HG03565 (cell line): ENCODE results near the gene CNR2.
"Not testable (repeated sequence)": the region's sequence is repeated elsewhere in the genome, so short reads cannot be mapped to it uniquely, and the experiment has no call there.

ENCODE experiments used
- ATAC-seq: cut with Tn5 transposase; IDR thresholded peaks from one replicate; pipeline ENCODE4 v1.9.1; 2021; ENCODE audit warnings: mild to moderate bottlenecking, moderate library complexity; ENCODE audit not compliant: unreplicated experiment

CNR2 gene

DNA sequence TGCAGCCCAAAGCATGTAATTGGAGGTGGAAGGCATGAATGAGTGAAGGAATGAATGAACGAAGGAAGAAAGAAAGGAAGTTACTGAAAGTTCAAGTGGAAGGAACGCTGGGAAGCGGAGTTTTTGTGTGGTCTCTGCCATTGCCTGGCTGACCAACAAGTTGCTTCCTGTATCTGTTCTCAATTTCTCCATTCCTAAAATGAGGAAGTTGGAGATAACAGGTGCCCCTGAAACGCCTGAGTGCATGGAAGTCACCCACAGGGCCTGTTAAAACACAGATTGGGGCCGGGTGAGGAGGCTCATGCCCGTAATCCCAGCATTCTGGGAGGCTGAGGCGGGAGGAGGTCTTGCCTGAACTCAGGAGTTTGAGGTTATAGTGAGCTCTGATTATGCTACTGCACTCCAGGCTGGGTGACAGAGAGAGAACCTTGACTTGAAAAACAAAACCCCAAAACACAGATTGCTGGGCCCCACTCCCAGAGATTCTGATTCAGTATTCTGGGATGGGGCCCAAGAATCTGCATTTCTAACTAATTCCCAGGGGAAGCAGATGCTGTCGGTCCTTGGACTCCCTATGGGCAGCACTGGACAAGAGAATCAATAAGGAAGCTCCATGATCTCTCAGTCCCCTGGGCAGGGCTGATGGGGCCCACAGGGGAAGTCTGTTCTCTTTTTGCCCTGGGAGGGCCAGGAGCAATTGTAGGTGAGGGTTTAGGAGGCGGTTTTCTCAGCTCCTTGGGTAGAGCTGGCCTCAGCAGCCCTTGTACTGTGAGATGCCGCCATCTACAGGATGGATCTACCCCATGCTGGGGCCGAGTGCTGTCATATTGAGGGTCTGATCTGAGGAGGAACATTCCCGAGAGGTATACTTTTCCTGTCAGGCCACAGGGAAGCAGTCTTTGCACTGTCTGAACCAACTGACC lies 3.3 kb upstream of the CNR2 start:
- ATAC-seq: peak; percentile 75

DNA sequence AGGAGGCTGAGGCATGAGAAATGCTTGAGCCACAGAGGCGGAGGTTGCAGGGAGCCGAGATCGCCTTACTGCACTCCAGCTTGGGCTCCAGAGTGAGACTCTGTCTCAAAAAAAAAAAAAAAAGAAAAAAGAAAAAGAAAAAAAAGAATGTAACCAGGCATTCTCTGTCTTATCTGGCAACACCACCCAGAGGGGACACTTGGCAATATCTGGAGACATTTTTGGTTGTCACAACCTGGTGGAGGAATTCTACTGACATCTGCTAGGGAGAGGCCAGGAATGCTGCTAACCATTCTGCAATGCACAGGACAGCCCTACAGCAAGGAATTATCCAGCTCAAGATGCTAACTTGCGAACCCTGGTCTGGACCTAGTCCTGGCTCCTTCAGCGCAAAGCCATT lies 2.3 kb upstream of the CNR2 start:
- no peak for ATAC-seq

GRCh38 chr1:23914921-23915320 lies 1.8 kb upstream of the CNR2 start:
- no peak for ATAC-seq

DNA sequence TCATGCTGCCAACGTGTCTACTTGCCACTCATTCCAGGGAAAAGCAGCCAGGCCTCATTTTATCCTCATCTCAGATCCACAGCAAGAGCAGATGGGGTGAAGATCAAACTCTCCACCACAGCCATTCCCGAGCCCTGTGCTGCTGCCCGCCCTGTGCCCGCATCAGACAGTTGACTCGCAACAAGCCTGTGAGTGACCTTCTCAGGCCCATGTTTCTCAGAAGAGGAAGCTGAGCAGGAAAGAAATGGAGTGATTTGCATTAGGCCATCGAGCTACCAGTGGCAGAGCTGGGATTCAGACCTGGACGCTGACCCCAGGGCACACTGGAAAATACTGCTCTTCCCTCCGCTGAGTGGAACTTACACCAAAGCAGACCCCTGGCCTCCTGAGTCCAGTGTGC lies 1.2 kb downstream of the CNR2 start:
- ATAC-seq: no peak

GRCh38 chr1:23910553-23911246 lies 2.5 kb downstream of the CNR2 start:
- ATAC-seq: no peak

- ATAC-seq: no peak
Measured at GRCh38 chr1:23910144-23910543, 3.0 kb downstream of the CNR2 start.

DNA sequence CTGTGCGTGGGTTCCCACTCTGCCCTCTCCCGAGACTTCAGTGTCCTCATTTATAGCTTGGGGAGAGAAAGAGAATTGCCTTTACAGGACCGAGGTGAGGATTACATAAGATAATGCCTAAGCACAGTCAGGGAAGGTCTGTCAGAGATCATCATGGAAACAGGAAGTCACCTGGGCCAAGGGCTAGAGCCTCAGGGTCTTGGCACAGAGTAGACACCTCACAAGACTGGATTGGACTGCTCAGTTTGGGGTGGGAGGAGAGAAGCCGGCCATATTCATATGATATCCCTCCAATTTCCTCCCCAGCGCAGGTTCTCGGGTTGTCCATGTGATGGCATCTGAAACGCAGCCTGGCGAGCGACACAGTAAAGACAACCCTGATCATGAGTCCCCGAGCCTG lies 3.8 kb downstream of the CNR2 start:
- ATAC-seq: no peak

DNA sequence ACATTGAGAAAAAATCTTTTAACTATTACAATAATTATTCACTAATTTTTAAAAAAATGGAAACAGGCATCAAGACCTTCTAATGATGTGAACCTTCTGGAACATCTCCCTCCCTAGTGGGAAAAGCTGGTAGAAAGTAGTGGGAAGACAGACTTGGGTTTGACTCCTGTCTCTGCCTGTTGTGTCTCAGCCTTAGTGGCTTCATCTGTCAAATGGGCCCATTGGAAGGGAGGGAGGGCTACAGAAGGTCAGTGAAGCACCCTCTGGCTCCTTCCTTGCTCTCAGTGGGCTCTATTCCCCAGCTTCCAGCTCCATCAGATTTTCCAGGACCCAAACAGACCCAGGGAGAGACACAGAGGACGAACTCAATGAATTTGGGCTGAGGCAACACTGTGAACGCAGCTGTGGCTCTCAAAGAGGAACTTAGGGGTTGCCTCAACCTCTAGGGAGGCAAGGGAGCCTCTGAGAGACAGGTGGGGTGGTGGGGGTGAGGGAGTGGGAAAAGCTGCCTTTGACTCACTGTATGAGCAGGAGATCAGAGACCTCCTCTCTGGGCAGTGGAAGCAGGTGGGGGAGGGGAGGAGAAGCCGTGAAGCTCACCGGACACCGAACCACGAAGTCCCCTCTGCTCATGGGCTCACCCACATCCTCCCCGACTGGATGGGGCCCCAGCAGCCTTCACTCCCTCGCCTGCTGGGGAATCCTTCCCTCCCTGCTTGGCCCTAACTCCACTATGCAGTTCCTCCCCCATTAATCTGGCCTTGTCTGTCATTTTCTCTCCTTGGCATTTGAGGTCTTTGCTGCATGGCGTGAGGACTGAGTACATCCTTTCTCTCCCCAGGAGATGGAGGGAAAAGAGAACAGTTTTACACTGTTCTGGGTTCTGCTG lies 4.5 kb downstream of the CNR2 start:
- ATAC-seq: no peak

- ATAC-seq: no peak
Measured at GRCh38 chr1:23906731-23907130, 6.4 kb downstream of the CNR2 start.

DNA sequence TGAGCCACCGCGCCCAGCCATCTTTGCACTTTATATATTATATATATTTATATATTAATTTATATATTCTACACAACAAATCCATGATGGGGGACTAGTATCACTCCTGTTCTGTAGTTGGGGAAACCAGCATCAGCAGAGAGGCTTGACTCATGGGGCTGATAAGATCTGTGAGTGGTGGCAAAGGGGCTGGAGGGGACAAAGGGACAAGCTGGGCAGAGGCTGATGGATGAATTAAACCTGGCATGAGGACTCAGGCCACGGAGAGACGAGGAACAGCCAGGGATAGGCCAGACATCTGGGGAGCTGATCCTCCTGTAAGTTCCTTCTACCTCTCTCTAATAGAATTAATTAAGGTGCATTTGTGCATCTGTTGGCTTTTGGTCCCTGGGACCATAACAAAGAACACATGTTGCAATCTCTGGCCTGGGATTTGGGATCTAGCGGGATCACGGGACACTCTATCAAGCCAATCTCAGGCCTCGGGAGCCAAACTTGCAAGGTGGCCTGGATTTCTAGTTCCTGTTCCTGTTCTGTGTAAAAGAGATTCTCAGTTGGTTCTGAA lies 7.6 kb downstream of the CNR2 start:
- no peak for ATAC-seq

GRCh38 chr1:23904748-23905357 lies 8.3 kb downstream of the CNR2 start:
- ATAC-seq: peak; percentile 35

DNA sequence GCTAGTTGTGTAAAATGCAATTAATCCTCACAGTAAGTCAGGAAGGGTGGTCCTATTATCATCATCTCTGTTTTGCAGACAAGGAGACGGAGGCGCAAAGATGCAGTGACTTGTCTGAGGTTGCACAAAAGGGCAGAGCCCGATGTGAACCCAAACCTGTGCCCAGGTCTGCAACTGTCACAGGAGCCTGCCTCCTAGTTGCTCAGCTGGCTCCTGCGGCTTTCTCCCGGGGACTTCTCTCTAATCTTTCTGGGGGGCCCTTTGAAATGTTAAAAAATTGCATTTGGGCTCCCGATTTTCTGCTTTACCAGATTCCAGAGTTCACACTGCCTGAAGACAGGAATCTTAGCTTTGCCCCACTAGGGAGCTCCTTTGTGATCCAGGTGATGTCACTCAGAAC lies 9.4 kb downstream of the CNR2 start:
- no peak for ATAC-seq

GRCh38 chr1:23902321-23903278 lies 10.6 kb downstream of the CNR2 start:
- no peak for ATAC-seq

DNA sequence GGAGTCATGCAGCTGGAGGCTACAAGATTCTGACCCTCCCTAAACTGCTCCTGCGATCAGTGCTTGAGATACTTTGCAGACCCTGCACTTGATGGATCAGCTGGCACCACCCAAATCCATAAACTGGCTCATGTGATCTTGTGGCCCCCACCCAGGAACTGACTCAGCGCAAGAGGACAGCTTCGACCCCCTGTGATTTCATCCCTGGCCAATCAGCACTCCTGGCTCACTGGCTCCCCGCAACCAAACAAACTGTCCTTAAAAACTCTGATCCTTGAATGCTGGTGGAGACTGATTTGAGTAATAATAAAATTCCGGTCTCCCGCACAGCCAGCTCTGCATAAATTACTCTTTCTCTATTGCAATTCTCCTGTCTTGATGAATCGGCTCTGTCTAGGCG lies 13.1 kb downstream of the CNR2 start:
- not testable (repeated sequence) for ATAC-seq

DNA sequence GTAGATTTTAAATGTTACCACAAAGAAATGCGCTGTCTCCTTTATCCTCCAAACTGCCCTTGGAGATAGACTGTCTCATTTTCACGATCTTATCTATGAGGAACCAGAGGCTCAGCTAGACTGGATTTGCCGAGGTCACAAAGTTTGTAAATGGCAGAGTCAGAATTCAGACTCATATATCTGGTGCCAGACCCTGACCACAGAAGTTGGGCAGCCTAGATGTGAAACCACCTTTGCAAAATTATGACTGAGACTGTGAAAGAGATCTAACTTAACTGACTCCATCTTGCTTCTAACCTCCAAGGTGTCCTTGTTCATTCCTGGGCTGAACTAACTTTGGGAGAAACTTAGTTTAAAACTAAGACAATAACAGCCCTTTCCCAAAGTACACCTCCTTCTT lies 14.1 kb downstream of the CNR2 start:
- ATAC-seq: no peak

DNA sequence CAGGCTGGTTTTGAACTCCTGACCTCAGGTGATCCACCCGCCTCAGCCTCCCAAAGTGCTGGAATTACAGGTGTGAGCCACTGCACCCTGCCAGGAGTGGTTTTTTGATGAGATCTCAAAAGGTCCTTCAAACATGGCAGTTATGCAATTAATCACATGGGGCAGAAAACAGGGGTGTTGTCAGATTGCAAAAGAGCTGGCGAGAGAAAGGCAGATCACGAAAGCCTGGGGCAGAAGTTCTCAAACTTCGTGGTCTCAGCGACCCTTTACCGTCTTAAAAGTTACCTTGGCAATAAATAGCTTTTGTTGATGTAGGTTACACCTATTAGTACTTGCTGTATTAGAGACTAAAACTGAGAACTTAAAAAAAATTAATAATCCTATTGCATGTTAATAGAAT lies 16.1 kb downstream of the CNR2 start:
- no peak for ATAC-seq

DNA sequence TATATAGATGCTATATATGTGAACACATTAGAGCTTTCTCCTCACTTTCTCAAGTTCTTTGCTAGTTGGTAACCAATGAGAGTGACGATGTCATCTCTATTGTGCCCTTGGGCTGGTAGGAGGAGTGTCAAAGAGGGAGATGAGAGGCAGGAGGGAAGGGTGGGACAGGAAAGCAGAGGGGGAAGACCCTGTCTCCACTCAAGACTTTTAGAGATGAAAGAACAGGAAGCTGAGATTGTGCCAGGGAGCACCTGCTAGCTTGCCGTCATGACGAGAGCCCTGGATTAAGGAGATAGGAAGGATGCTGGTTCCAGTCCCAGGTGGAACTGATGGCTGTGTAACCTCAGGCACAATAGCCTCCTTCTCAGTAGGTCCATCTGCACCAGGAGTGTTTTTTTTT lies 16.7 kb downstream of the CNR2 start:
- no peak for ATAC-seq

GRCh38 chr1:23895993-23896392 lies 17.2 kb downstream of the CNR2 start:
- no peak for ATAC-seq

DNA sequence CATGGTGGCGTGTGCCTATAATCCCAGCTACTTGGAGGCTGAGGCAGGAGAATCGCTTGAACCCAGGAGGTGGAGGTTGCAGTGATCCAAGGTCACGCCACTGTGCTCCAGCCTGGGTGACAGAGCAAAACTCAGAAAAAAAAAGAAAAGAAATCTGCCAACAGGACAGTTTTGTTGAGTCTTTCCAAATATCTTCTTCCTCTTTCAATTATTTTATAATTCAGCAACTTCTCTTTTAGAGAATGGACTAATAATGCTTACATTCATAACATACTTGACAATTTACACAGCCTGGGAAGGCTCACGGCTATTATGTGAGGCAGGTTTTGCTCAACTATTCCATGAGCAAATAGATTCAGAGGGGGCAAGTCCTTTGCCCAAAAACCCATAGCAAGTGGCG lies 18.1 kb downstream of the CNR2 start:
- ATAC-seq: no peak
